ENCODE data around the gene GAN.

The GAN gene

GRCh38 chr16:81314603-81315270 lies at the start of gene GAN:
GAN (plus strand) TSS chr16:81314962; CDS start chr16:81315114, 152 bp downstream.
- peak; percentile 93 for DNase-seq (ENCODE audit: low spot score)

- no peak for DNase-seq (ENCODE audit: low spot score)
These were observed 49.7 kb upstream of the GAN start for GRCh38 chr16:81265052-81265451.

GRCh38 chr16:81265658-81266451 lies 48.9 kb upstream of the GAN start:
- DNase-seq (ENCODE audit: low spot score): peak; percentile 31

- DNase-seq (ENCODE audit: low spot score): no peak
These were observed 48.1 kb upstream of the GAN start for GRCh38 chr16:81266680-81267095.

- no peak for DNase-seq (ENCODE audit: low spot score)
These were observed 46.3 kb upstream of the GAN start for GRCh38 chr16:81268509-81268908.

- DNase-seq (ENCODE audit: low spot score): peak; percentile 31
These were observed 41.4 kb upstream of the GAN start for GRCh38 chr16:81273223-81273950.

- no peak for DNase-seq (ENCODE audit: low spot score)
These were observed 39.7 kb upstream of the GAN start for GRCh38 chr16:81275064-81275532.

GRCh38 chr16:81275795-81276194 lies 39.0 kb upstream of the GAN start:
- no peak for DNase-seq (ENCODE audit: low spot score)

GRCh38 chr16:81276323-81276722 lies 38.4 kb upstream of the GAN start:
- DNase-seq (ENCODE audit: low spot score): peak; percentile 28

- DNase-seq (ENCODE audit: low spot score): no peak
These were observed 37.2 kb upstream of the GAN start for GRCh38 chr16:81277541-81278080.

GRCh38 chr16:81278526-81278925 lies 36.2 kb upstream of the GAN start:
- DNase-seq (ENCODE audit: low spot score): no peak

- no peak for DNase-seq (ENCODE audit: low spot score)
These were observed 35.4 kb upstream of the GAN start for GRCh38 chr16:81279392-81279791.

GRCh38 chr16:81280393-81280792 lies 34.4 kb upstream of the GAN start:
- no peak for DNase-seq (ENCODE audit: low spot score)

- DNase-seq (ENCODE audit: low spot score): no peak
These were observed 31.7 kb upstream of the GAN start for GRCh38 chr16:81283044-81283443.

- DNase-seq (ENCODE audit: low spot score): no peak
These were observed 29.7 kb upstream of the GAN start for GRCh38 chr16:81284995-81285600.

GRCh38 chr16:81286190-81286589 lies 28.6 kb upstream of the GAN start:
- no peak for DNase-seq (ENCODE audit: low spot score)

- DNase-seq (ENCODE audit: low spot score): no peak
These were observed 23.6 kb upstream of the GAN start for GRCh38 chr16:81291117-81291516.

- no peak for DNase-seq (ENCODE audit: low spot score)
These were observed 21.8 kb upstream of the GAN start for GRCh38 chr16:81292936-81293335.

GRCh38 chr16:81293909-81294802 lies 20.6 kb upstream of the GAN start:
- DNase-seq (ENCODE audit: low spot score): no peak

- no peak for DNase-seq (ENCODE audit: low spot score)
These were observed 18.1 kb upstream of the GAN start for GRCh38 chr16:81296631-81297030.

- DNase-seq (ENCODE audit: low spot score): no peak
These were observed 7.0 kb upstream of the GAN start for GRCh38 chr16:81307770-81308169.

Data from pons (tissue), 1 donor.